ENCODE results near the gene ISOC2.

The ISOC2 gene

DNA sequence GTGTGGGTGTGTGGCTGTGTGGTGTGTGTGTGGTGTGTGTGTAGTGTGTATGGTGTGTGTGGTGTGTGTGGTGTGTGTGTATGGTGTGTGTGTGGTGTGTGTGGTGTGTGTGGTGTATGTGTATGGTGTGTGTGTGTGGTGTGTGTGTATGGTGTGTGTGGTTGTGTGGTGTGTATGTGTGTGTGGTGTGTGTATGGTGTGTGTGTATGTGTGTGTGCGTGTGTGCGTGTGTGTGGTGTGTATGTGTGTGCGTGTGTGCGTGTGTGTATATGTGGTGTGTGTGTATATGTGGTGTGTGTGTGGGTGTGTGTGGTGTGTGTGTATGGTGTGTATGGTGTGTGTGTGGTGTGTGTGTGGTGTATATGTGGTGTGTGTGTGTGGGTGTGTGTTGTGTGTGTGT, 26.4 kb downstream of the ISOC2 start:
- Histone ChIP-seq H3K27me3 (ENCODE audit: insufficient read depth, low read length) (no peaks in the 10 kb centered on the region), H2AFZ (ENCODE audit: low read length) (no peak overlapping the region), H3K9me3 (ENCODE audit: low read length) (no peaks in the 10 kb centered on the region), H3K79me2 (ENCODE audit: insufficient read depth, low read length) (no peaks in the 10 kb centered on the region), H3K4me1 (ENCODE audit: insufficient read depth, low read length, severe bottlenecking) (no peaks in the 10 kb centered on the region), H3K36me3 (ENCODE audit: insufficient read depth, low read length) (no peaks in the 10 kb centered on the region), H3K9ac (ENCODE audit: low read length) (no peak overlapping the region), H3K4me2 (ENCODE audit: low read length) (no peak overlapping the region), H3K4me3 (ENCODE audit: low read depth, low read length, poor library complexity, severe bottlenecking) (no peak overlapping the region), H4K20me1 (ENCODE audit: insufficient read depth, low read length) (no peaks in the 10 kb centered on the region), H3K9me2 (ENCODE audit: low read depth, low read length) (no peaks in the 10 kb centered on the region), H3K27ac (ENCODE audit: low read depth, low read length, poor library complexity, severe bottlenecking) (no peak overlapping the region), H3F3A (ENCODE audit: insufficient read depth, low read length) (no peaks in the 10 kb centered on the region)
- no peak for TF ChIP-seq EZH2 (IDR thresholded peaks at IDR 0.05; ENCODE audit: borderline replicate concordance, low read length)
- TF ChIP-seq, protein P1, sequence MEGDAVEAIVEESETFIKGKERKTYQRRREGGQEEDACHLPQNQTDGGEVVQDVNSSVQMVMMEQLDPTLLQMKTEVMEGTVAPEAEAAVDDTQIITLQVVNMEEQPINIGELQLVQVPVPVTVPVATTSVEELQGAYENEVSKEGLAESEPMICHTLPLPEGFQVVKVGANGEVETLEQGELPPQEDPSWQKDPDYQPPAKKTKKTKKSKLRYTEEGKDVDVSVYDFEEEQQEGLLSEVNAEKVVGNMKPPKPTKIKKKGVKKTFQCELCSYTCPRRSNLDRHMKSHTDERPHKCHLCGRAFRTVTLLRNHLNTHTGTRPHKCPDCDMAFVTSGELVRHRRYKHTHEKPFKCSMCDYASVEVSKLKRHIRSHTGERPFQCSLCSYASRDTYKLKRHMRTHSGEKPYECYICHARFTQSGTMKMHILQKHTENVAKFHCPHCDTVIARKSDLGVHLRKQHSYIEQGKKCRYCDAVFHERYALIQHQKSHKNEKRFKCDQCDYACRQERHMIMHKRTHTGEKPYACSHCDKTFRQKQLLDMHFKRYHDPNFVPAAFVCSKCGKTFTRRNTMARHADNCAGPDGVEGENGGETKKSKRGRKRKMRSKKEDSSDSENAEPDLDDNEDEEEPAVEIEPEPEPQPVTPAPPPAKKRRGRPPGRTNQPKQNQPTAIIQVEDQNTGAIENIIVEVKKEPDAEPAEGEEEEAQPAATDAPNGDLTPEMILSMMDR (IDR thresholded peaks at IDR 0.05; ENCODE audit: low read length): no peak

DNA sequence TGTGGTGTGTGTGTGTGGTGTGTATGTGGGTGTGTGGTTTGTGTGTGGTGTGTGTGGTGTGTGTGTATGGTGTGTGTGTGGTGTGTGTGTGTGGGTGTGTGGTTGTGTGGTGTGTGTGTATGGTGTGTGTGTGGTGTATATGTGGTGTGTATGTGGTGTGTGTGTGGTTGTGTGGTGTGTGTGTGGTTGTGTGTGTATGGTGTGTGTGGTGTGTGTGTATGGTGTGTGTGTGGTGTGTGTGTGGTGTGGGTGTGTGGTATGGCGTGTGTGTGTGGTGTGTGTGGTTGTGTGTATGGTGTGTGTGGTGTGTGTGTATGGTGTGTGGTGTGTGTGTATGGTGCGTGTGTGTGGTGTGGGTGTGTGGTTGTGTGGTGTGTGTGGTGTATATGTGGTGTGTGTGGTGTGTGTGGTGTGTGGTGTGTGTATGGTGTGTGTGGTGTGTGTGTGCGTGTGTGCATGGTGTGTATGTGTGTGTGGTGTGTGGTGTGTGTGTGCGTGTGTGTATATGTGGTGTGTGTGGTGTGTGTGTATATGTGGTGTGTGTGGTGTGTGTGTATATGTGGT, 27.0 kb downstream of the ISOC2 start:
- Histone ChIP-seq H3K9me3 (ENCODE audit: low read length) (no peaks in the 10 kb centered on the region), H3K4me2 (ENCODE audit: low read length) (no peak overlapping the region), H4K20me1 (ENCODE audit: insufficient read depth, low read length) (no peaks in the 10 kb centered on the region), H3K9me2 (ENCODE audit: low read depth, low read length) (no peaks in the 10 kb centered on the region), H3K27me3 (ENCODE audit: insufficient read depth, low read length) (no peaks in the 10 kb centered on the region), H3K4me3 (ENCODE audit: low read depth, low read length, poor library complexity, severe bottlenecking) (no peak overlapping the region), H3K4me1 (ENCODE audit: insufficient read depth, low read length, severe bottlenecking) (no peaks in the 10 kb centered on the region), H3K36me3 (ENCODE audit: insufficient read depth, low read length) (no peaks in the 10 kb centered on the region), H3K79me2 (ENCODE audit: insufficient read depth, low read length) (no peaks in the 10 kb centered on the region), H3K27ac (ENCODE audit: low read depth, low read length, poor library complexity, severe bottlenecking) (no peak overlapping the region), H3K9ac (ENCODE audit: low read length) (no peak overlapping the region), H3F3A (ENCODE audit: insufficient read depth, low read length) (no peaks in the 10 kb centered on the region), H2AFZ (ENCODE audit: low read length) (no peak overlapping the region)
- TF ChIP-seq, protein P1 (IDR thresholded peaks at IDR 0.05; ENCODE audit: low read length): no peak
- TF ChIP-seq EZH2 (IDR thresholded peaks at IDR 0.05; ENCODE audit: borderline replicate concordance, low read length): no peak

DNA sequence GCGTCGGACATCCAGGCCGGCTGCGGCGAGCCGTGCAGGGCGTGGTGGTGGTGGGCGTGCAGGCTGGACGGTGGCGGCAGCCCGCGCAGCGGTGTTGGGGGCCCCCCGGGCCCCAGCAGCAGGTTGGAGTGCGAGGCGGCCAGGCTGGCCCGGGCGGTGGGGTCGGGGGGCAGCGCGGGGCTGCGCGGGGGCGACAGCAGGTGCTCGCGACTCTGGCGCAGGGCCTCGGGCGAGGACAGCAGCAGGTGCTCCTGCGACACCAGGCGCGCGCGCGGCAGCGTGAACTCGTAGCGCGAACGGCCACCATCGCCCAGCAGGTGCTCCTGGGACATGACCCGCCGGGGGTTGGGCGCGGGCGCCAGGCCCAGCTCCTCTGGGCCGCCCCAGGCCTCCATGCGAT, 28.1 kb downstream of the ISOC2 start:
- TF ChIP-seq EZH2 (IDR thresholded peaks at IDR 0.05; ENCODE audit: borderline replicate concordance, low read length): no peak
- TF ChIP-seq, protein P1 (IDR thresholded peaks at IDR 0.05; ENCODE audit: low read length): no peak
- no peak overlapping the region for H3K4me3 ChIP-seq (ENCODE audit: low read depth, low read length, poor library complexity, severe bottlenecking)
- no peak overlapping the region for H3K4me2 ChIP-seq (ENCODE audit: low read length)
- H3K9me2 ChIP-seq (ENCODE audit: low read depth, low read length): no peaks in the 10 kb centered on the region
- no peak overlapping the region for H3K27ac ChIP-seq (ENCODE audit: low read depth, low read length, poor library complexity, severe bottlenecking)
- no peaks in the 10 kb centered on the region for H3K4me1 ChIP-seq (ENCODE audit: insufficient read depth, low read length, severe bottlenecking)
- no peaks in the 10 kb centered on the region for H3K9me3 ChIP-seq (ENCODE audit: low read length)
- H3K36me3 ChIP-seq (ENCODE audit: insufficient read depth, low read length): no peaks in the 10 kb centered on the region
- no peak overlapping the region for H2AFZ ChIP-seq (ENCODE audit: low read length)
- H3F3A ChIP-seq (ENCODE audit: insufficient read depth, low read length): no peaks in the 10 kb centered on the region
- H3K79me2 ChIP-seq (ENCODE audit: insufficient read depth, low read length): no peaks in the 10 kb centered on the region
- no peak overlapping the region for H3K9ac ChIP-seq (ENCODE audit: low read length)
- no peaks in the 10 kb centered on the region for H3K27me3 ChIP-seq (ENCODE audit: insufficient read depth, low read length)
- no peaks in the 10 kb centered on the region for H4K20me1 ChIP-seq (ENCODE audit: insufficient read depth, low read length)

Data from OCI-LY1 (cell line).